GM19328 (cell line): ENCODE data around the gene CYSLTR2.

Source experiments
- ATAC-seq: cut with Tn5 transposase; IDR thresholded peaks from one replicate; pipeline ENCODE4 v1.9.1; 2021; ENCODE audit warnings: mild to moderate bottlenecking, moderate library complexity; ENCODE audit not compliant: unreplicated experiment

CYSLTR2 gene, protein sequence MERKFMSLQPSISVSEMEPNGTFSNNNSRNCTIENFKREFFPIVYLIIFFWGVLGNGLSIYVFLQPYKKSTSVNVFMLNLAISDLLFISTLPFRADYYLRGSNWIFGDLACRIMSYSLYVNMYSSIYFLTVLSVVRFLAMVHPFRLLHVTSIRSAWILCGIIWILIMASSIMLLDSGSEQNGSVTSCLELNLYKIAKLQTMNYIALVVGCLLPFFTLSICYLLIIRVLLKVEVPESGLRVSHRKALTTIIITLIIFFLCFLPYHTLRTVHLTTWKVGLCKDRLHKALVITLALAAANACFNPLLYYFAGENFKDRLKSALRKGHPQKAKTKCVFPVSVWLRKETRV

DNA sequence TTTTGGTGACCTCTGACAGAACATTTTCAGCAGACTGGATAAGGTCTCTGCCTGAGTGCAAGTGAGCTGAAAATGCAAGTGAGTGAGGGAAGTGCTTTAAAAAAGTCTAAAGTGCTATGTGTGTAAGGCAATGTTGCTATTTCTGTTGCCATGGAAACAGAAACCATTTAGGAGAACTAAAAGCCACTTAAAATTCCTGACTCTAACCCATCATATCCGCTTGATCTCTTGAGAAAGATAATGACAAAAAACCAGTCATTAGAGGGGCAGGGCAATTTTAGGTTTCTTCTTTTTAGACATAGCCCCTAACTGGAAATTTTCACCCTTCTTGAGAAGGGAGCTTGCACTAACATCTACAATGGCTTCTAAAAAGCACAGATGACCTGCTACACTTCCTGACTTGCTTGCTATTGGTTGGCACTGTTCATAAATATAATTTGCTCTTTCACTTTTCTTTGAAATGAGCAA lies at the start of gene CYSLTR2:
TSS of gene CYSLTR2 (plus strand) at position 458 of the 468 bp plus-strand sequence. CDS start 52,889 bp downstream, outside the sequence.
- no peak for ATAC-seq

DNA sequence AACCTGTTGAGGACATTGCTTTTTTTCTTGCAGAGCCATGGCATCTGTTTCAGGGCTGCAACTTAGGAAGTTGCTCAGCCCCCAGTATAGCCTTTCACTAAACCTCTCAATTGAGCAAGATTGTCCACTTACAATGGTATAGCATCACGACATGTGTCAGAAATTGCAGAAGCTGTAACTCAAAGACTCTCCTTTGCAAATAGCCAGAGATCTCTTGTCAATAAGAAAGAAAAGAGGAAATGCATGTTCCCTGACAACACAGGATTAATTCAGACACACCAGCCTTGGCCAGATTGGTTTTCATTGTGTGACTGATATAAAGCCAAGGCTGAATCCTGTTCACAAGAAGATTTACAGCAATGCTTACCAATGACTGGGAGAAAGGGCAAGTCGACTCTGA lies 38.7 kb upstream of the CYSLTR2 start:
- ATAC-seq: no peak

DNA sequence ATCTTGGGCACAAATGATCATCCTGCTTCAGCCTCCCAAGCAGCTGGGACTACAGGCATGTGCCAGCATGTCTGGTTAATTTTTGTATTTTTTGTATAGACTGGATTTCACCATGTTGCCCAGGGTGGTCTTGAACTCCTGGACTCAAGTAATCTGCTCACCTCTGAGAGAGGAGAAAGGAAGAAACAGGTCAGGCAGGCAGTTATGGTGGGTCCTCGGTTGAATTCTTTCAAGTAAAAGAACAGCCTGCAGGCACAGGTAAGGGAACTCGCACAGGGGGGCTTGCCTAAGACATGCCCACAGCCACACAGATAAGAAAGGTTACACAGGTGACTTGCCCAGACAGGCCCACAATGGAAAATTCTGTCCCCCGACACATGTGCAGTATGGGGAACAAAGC lies 34.8 kb upstream of the CYSLTR2 start:
- ATAC-seq: no peak

DNA sequence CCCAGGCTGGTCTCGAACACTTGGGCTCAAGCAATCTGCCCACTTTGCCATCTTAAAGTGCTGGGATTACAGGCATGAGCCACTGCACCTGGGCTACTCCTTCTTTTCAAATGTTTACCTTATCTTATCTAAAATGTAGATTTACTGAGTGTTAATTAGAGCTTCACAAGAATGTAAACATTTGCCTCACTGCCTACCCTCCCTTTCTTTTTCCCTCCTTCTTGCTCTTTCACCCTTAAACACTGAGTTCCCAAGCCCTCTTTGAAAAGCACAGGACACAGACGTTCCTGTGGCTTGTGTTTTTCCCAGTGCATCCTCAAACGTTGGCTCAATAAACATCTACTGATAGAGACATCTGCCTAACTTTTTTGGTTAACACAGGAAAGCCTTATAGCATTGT lies 32.7 kb upstream of the CYSLTR2 start:
- no peak for ATAC-seq

DNA sequence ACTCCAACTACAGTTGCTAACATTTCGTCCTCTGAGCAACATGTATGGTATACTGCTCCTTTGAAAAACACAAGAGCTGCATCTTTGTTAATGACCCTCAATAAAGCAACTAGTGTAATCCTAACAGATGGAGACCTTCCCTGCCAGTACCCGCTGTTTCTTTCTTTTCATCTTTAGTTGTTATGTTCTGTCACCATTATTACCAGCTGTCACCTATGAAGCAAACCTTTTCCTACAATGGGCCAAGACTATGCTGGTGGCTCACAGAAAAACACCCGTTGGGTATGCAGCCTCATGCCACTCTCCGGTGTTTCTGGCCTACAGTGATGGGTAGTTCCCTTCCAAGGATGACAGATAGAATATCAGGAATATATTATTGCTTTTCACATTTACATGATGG lies 29.7 kb upstream of the CYSLTR2 start:
- ATAC-seq: no peak

DNA sequence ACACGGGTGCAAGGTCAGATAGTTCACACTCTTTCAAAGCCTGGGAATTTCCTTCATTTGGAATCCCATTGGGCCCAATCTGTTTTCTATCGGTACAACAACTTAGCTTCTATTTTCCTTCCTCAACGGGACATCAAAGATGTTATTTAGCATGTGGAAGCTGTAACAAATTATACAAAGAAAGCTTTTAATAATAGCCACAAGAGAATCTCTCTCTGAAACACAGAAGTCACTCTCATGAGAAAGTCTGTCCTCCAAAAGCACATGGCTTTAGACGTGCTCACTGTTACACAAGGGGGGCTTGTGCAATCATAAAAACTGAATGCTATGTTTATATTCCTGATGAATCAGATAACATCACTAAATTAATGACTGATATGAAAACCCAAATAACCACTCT lies 28.9 kb upstream of the CYSLTR2 start:
- ATAC-seq: no peak

DNA sequence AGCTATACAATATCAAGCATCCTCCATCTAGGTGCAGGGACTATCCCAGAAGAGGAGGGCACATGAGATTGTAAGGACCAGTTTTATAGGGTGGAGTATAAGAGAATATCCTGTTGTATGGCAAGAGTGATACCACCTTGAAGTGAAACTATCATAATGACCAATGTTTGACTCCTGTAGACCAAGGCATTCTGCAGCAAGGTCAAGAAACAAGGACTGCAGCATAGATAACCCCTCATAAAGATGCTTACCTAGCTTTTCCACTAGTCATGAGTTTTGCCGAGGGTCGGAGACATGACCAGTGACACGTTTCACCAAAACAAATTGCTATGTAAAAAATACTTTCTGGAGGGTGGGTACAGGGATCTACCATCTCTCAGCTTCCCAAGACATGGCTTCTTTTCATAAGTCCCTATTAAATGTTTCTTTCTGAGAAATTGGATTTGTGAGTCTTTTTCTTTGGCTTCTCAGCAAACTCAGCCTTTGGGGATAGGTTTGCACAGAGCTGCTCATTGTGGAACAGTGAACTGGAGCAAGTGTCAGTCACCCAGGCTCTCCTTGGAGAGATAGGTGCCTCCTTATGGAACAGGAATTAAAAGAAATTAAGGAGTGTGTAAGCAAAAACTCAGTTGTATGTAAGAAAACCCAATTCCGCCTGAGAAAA lies 28.2 kb upstream of the CYSLTR2 start:
- ATAC-seq: no peak

DNA sequence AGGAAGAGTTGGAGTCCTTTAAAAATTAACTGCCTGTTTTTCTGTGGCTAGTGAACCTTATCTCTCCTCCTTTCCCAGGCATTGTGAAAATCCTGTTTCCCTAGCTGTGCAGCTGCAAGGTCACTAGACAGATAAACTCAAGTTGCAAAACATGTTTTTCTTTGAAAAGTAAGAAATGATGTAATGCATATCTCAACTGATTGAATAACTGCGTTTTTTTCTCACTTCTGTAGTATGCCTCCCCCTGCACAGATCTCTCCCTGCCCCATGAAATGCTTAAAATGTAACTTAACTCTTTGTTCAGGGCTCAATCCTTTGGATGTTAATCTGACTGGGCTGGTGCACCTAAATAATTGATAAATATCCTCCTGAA lies 27.7 kb upstream of the CYSLTR2 start:
- ATAC-seq: no peak

DNA sequence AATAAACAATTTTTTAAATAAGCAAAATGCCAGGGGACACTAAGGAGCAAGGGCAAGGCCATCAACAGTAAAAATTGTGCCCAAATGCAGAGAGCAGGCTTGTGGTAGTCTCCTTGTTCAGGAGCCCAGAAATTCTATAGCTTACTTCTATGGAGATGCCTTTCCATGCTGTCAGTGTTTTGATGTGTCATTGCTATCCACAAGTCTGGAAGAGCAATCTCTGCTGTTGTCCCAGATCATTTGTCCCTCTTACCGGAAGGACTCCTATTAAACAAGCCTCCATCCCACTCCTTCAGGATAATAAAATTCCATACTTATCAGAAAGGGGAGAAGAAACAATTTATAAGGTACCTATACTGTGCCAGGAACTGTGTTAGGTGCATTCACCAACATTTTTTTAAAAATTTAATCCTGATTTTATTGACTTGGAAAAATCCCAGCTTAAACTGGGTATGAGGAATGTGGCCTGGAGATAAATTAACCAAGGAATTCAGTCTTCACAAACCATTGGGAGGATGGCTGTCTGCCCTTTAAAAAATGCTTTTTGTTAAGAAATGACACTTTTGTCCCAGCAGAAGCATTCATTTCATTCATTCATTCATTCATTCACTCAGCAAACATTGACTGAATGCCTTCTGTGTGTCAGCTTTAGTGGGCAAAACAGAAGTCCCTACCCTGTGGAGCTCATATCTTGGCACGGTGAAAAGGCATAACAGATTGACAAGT lies 26.8 kb upstream of the CYSLTR2 start:
- no peak for ATAC-seq

DNA sequence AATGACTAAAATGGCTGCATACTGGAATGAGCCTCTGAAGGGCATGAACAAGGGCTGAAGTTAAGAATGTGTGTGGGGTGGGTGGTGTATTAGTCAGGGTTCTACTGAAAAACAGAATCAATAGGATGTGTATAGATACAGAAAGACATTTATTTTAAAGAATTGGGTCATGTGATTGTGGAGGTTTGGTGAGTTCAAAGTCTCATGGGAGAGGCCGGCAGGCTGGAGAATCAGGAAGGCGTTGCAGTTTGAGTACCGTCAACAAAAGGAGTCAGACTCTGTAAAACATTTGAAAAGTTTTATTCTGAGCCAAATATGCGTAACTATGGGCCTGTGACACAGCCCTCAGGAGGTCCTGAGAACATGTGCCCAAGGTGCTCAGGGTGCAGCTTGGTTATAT lies 24.5 kb upstream of the CYSLTR2 start:
- no peak for ATAC-seq

DNA sequence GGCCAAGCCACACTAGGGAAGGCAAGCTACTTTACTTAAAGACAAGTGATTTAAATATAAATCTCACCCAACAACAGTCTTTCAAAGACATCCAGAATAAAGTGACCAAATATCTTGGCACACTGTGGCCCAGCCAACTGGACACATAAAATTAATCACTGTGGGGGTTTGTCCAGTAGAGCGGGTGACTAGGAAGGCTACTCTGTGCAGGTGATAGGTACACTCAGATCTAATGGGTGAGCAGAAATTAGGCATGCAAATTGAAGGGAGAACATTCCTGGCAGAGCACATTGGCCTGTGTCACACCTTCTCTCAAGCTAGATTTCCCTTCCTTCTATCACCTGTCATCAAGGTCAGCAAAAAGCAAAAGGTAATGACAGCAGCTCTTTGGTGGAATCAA lies 23.4 kb upstream of the CYSLTR2 start:
- no peak for ATAC-seq

DNA sequence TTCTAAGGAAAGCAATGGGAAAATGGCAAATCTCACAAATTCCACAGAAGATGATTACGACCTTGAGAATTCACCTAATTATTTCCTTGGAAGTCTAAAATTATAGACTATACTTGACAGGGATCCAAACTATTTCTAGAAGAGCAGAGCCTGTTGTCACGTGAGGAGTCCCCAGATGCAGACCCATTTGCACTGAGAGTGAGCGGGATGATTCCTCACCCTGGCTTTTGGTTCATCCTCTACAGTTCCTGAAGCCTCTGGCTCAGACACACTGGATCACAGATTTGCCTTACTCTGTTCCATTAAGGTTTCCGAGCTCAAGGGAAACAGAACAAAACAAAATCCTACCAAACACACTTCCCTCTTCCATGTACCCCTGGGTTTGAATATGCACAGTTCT lies 23.0 kb upstream of the CYSLTR2 start:
- no peak for ATAC-seq

DNA sequence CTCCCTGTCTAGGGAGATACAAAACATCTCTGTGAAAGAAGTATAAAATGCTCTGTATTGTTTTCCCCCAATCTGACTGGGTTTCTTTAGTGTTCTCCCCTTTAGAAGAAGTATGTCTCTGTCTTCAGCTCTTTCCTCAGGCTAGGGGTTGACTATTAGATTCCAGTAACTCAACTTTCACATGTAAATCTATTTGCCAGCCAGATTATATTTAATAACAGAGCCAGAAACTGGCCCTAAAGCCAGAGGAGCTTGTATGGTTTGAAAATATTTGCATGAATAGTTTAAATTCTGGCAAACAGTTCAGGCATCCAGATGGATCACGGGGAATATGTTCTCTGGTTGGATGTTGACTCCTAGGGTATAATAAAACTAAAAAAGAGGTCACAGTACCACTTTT lies 22.3 kb upstream of the CYSLTR2 start:
- no peak for ATAC-seq

DNA sequence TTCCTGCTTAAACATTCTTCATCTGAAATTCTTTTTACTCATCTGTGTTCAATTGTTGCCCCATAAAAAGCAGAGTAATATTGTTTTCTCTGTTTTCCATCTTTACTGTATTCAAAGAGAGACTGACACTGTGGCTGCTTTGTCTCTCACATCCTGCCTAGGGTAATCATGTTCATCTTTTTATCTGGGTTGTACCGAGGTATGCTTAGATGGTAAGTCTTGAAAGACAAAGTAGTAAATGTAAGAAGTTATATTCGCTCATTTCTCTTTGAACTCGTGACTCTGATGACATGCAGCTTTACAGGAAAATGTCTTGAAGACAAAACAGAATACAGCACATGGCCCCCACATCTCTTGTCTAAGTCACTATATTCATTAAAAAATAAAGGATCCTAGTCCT lies 20.0 kb upstream of the CYSLTR2 start:
- no peak for ATAC-seq

DNA sequence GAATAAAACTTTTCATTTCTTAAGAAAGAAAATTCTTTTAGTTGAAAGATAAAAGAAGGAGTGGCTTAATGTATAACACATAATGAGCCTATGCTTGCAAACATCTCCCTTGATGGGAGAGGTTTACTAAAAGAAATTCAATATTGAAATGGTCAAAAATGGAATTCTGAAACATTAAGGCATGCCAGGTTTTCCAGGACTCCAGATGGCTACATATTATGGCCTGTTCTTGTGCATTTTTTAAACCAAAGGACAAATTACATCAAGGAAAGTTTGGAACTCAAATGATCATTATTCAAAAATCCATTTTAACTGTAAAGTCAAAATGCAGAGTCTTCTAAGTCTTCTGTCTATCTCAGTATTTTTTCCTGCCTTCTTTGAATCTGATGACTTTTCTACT lies 19.1 kb upstream of the CYSLTR2 start:
- ATAC-seq: no peak

DNA sequence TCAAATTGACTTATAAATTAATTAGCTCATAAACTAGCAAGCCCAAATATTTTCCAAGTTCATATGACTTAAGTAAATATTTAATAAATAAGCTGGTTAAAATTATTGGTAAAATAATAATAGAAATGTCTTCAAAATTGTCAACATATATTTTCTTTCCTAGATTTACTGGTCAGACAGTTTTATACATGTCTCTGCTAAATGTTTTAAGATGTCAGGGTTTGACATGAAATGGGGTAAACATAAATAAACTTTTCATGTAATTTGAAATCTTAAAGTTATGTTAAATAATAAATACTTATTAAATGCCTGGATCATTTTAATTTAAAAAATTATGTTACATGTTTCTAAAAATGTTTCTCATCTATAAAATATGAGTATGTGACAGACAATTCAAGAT lies 18.3 kb upstream of the CYSLTR2 start:
- ATAC-seq: no peak

DNA sequence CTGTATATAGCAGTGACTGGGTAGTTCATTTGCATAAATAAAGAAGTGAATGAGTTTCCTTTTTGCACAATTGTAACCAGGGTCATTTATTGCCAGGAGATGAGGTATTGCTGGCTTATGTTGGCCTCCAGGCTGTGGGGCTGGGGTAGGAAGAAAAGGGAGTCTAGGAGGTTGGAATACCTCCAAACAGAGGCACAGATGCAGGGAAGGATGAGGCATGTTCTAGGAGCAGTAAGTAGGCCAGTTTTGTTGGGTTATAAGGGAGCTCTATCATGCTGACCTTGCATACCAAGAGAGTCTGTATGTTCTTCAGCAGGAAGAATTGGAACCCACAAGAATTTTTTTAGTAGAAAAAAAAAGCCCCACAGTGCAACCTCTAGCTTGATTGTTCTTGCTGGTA lies 17.2 kb upstream of the CYSLTR2 start:
- ATAC-seq: no peak

DNA sequence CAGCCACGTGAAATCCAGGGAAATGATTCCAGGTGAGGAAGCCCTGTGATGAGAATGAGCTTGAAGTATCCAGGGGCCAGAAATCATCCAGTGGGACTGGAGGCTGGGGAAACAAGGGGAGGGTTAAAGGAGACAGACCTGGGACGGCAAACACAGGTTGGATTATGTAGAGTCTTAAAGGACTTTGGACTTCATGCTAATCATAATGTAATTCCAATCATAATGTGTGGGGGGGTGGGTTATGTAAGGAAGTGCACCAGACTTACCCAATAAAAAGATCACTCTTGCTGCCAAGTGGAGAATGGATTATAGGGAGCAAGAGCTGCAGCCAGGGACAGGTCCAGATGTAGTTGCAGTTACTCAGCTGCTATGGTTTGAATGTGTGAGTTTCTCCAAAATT lies 16.1 kb upstream of the CYSLTR2 start:
- no peak for ATAC-seq

DNA sequence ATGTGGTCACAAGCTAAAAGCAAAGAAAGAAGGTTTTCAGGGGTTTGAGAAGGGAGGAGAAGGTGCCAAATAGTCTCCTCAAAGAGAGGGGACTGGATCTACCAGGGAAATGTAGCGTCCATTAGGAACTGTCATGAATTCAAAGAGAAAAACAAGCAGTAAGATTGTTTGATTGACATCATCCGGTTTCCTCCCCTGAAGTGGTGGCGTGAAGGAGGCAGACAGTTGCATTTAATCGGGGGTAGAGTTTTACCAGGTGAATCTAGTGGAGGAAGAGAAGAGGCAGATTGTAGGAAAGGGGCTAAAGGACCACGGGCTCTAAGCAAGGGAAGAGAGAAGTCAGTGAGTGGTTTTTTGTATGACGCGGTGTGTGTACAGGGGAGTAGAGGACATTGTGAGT lies 13.0 kb upstream of the CYSLTR2 start:
- no peak for ATAC-seq

DNA sequence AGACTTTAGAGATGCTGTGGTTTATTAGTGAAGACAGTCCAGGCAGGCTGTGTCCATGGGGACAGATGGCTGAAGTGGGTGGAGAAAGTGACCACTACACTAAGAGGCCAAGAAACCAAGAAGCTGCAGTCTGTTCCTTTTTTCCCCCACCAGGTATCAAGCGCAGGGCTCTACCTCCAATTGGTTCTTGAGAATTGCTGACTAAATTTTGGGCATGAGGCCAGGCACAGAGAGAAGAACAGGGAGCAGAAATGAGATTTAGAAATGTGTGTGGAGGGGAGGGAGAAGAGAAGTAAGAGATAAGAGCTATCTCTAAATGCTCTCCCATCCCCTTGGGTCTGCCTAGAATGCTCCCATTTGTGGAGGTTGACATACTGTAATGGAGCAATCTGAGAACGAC lies 12.3 kb upstream of the CYSLTR2 start:
- no peak for ATAC-seq

DNA sequence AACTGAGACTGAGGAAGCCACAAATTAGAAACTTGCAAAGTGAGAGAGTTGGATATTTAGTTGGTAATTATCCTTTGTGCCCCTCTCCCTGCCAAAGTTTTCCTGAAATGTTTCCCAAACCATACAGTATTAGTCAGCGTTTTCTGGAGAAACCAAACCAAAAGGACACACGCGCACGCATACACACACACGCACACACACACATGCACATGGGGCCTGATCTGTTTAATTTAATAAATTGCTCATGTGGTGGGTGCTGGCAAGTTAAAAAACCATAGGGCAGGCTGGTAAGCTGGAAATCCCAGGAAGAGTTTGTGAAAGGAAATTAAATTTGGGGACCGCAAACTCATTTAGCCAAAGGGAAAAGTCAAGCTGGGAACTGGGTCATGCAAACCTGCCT lies 11.7 kb upstream of the CYSLTR2 start:
- ATAC-seq: no peak

DNA sequence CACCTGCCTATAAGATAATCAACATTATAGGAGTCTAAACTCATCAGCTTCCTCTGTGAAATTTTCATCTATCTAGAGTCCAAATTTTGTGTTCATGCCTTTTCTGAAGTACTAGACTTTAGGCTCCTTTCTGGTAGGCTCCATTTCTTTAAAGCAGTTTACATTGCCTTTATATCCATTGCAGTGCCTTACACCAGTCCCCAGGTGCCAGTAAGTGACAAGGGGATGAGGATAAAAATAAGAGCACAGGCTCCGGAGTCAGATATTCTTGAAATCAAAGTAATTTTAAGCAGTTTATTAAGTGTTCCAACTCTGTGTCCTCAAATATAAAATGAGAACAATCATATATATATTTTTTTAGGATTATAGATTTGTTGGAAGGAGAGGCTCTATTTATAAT lies 10.6 kb upstream of the CYSLTR2 start:
- no peak for ATAC-seq
